Measurements from ENCODE around the gene PDSS2. TPM values are rescaled to one million over a fixed set of nuclear protein-coding genes. Genes with fewer than 3 reads are reported as not detected.

The PDSS2 gene
- total and polyA plus RNA-seq, 2 of the 4 experiments (the other 2 are of a cell fraction): 8.6 to 9.2 TPM

- peak; percentile 67 for DNase-seq
- Histone ChIP-seq H2BK15ac (ENCODE audit: low read depth, low read length) (peak overlapping the region; percentile 57; the same call in 1 of the 3 replicates), H3K79me1 (ENCODE audit: low read depth in 1 of 2, low read length in 2 of 2) (peaks cover 0 to 19% of the 10 kb centered on the region in 2 experiments; a peak in 1 of 4 replicates), H4K8ac (ENCODE audit: low read depth in 2 of 2, low read length in 2 of 2) (peak overlapping the region in 1 of 2 experiments; percentile 56; a peak in 2 of 4 replicates), H3K36me3 (ENCODE audit: control insufficient read depth, insufficient read depth, low read length) (no peaks in the 10 kb centered on the region), H2BK20ac (ENCODE audit: low read depth, low read length) (peak overlapping the region; percentile 30; the same call in 1 of the 2 replicates), H2AK5ac (ENCODE audit: low read depth, low read length) (no peak overlapping the region; the same call in 1 of the 2 replicates), H3K56ac (ENCODE audit: extremely low read depth, insufficient read depth, low read length) (peak overlapping the region; percentile 57; the same call in 1 of the 2 replicates), H3K14ac (replicated peaks; ENCODE audit: low read depth, low read length) (no peak overlapping the region), H3K4me2 (ENCODE audit: low read depth, low read length) (peak overlapping the region; percentile 84), H2BK5ac (ENCODE audit: low read depth, low read length, poor library complexity, severe bottlenecking) (peak overlapping the region; percentile 28), H2AK9ac (replicated peaks; ENCODE audit: low read depth, low read length, poor library complexity) (peak overlapping the region; percentile 58), H3K4ac (ENCODE audit: low read depth, low read length) (peak overlapping the region; percentile 23; the same call in 1 of the 2 replicates), H4K20me1 (ENCODE audit: insufficient read depth, low read length) (no peaks in the 10 kb centered on the region; the same call in 1 of the 2 replicates), H3K9me1 (ENCODE audit: insufficient read depth, low read length) (no peaks in the 10 kb centered on the region), H3K9ac (ENCODE audit: low read depth, low read length) (no peak overlapping the region; the same call in 1 of the 2 replicates), H4K5ac (ENCODE audit: low read depth, low read length) (0 out of 2 replicates have a peak overlapping the region, but pooled peaks have one; percentile 10), H3K18ac (ENCODE audit: low read depth, low read length) (peak overlapping the region; percentile 30), H3K9me3 (ENCODE audit: control insufficient read depth, insufficient read depth, low read length) (no peaks in the 10 kb centered on the region), H3K4me1 (ENCODE audit: control insufficient read depth, insufficient read depth, low read length) (peaks cover 3% of the 10 kb centered on the region), H3K4me3 (ENCODE audit: insufficient read depth, low read depth, low read length) (peak overlapping the region; percentile 21), H3K23ac (ENCODE audit: low read depth, low read length) (peak overlapping the region; percentile 13; the same call in 1 of the 2 replicates), H2BK120ac (ENCODE audit: low read depth, low read length) (peak overlapping the region; percentile 52; the same call in 1 of the 2 replicates), H2AFZ (replicated peaks; ENCODE audit: low read length, poor library complexity) (peak overlapping the region; percentile 83), H3K27ac (ENCODE audit: insufficient read depth, low read length) (peak overlapping the region; percentile 66; the same call in 1 of the 2 replicates), H3K27me3 (ENCODE audit: control insufficient read depth, insufficient read depth, low read length) (peaks cover 4% of the 10 kb centered on the region; the same call in 1 of the 2 replicates), H4K91ac (ENCODE audit: insufficient read depth, low read depth, low read length) (no peak overlapping the region)
- TF ChIP-seq CEBPB (IDR thresholded peaks at IDR 0.05; ENCODE audit: low read depth, low read length) (peak; percentile 36), CTCF (conservative IDR thresholded peaks at IDR 0.05; ENCODE audit: low read depth, low read length) (no peak), SMC3 (IDR thresholded peaks at IDR 0.05; ENCODE audit: low read depth, low read length) (no peak), NFE2L2 (IDR thresholded peaks at IDR 0.05; ENCODE audit: low read depth, low read length) (no peak), RAD21 (IDR thresholded peaks at IDR 0.05; ENCODE audit: low read length) (no peak), CHD1 (IDR thresholded peaks at IDR 0.05; ENCODE audit: low read depth, low read length) (no peak)
- in situ Hi-C loops (cut with MboI; ENCODE audit: low sequenced_read_pairs) (loop anchor here (10.0 kb wide), 2 partner anchors 351 to 369 kb away; no protein-coding TSS in a partner anchor), dilution Hi-C loops (cut with HindIII; ENCODE audit: low sequenced_read_pairs, unreplicated experiment) (no loop called here), intact Hi-C loops (cut with micrococcal nuclease) (loop anchor here (2.0 to 5.0 kb wide), 4 partner anchors 149 to 379 kb away; partner anchors contain the start of gene BEND3)
- BruUV-seq (replicated peaks): no TSS peak
- ATAC-seq (ENCODE audit: low read depth): peak; percentile 19
- ChIA-PET POLR2A (ENCODE audit: unreplicated experiment) (no interaction called here), CTCF (interaction anchor here (0.7 to 4.6 kb wide), 6 partner anchors 11 to 378 kb away, joined by 3 to 25 read pairs (median 3); partner anchors contain the start of gene BEND3)
- WGBS, 2 experiments (ENCODE audit: extremely low coverage in 2 of 2, insufficient read length in 1 of 2): 0% methylated on average over 4 of the region's 12 CpGs; no CpG with 5 or more reads in 1 of the 2 experiments
Measured at GRCh38 chr6:107493158-107494057, 34.0 kb upstream of the PDSS2 start.

All from IMR-90 (cell line).